GM21367 (cell line): Measurements from ENCODE around the gene BSND.

Experiments
- ATAC-seq: cut with Tn5 transposase; IDR thresholded peaks from one replicate; pipeline ENCODE4 v1.9.1; 2021; ENCODE audit not compliant: unreplicated experiment

The BSND gene

DNA sequence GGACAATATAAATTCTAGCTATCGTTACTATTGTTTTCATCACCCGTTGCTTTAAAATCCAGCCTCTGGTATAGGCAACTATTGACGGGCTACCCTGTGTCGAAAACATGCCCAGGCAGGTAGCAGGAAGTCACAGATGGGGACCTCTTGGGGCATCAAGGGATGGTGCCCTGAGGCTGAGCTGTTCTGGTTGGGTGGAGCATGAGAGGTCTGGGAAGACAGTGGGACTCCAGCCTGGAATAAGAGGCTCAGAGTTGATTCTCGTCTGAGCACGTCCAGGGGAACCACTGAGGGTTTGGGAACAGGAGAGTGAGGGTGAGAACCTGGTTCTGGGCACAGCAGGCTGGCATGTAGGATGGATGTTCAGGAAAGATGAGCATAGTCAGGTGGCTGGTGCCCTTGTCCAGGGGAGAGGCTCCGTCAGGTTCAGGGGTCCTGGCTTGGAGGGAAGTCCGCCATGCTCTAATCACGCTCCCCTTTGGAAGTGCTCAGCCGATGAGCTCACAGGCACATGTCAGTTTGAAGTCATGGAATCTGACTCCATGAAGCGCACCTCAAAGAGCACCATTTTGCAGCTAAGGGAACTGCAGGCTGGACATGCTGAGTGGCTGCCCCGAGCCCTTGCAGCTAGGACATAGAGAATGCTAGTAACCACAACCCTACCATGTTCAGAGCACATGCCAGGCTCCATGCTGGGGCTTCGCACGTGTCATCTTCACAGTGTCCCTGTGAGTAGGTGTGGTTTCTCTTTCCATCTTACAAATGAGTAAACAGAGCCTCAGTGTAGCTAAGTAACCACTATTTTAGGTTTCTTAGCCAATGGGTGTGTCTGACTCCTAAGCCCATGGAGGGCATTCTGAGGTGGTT lies 61.6 kb downstream of the BSND start:
- no peak for ATAC-seq

DNA sequence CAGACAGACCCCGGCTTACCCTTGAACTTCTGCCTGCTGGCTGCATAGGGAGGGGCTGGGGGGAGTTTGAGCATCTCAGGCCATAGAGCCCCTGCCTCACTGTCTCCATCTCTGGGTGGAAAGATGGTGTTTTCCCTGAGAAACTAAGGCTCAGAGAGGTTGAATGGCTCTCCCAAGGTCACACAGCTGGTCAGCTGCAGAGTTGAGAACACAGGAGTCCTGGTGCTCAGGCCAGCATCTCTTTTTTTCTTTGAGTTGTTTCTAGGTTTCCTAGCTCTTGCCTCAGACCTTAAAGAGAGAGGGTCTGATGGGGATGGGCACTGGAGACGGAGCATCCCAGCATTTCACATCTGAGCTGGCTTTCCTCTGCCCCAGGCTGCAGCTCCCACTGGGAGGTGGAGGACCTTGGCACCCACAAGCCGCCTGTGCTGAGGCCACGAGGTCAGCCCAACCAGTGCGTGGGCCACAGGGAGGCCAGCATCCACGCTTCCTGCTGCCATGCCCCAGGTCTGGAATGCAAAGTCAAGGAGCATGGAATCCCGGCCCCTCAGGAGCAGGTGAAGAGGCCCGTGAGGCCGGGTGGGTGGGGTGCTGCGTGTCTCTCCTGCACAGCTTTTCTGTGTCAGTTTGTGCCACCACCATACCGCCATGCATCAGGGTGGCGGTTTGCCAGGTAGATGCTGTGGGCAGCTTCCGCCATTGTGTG lies 62.4 kb downstream of the BSND start:
- no peak for ATAC-seq
